Superior temporal gyrus (tissue), 1 donor: ENCODE measurements around the gene SRD5A1.
"Not testable (repeated sequence)": the region's sequence is repeated elsewhere in the genome, so short reads cannot be mapped to it uniquely, and the experiment has no call there.

Experiments
- DNase-seq: peaks from one replicate; pipeline ENCODE4 v3.0.0-alpha.2; 2016; ENCODE audit errors: extremely low spot score

The SRD5A1 gene

DNA sequence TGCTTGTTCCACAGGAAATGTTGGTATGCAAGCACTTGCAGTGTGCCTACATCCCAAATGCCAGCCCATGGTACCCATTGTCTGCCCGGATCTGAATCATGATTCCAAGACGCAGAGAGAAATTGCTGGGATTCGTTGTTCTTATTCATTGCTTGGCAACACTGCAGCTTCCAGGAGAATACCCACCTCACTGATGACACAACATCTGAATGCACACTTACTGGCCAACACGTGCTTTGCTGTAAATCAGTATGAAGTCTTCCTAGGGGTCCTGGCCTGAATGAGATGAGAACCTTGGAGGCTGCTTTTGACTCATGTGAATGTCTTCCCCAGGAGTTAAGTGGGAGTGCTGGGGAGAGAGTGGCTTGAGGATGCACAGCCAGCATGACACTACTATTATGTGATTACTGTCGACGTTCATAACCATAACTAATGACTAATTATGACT, 11.6 kb downstream of the SRD5A1 start:
- DNase-seq, result no peak

GRCh38 chr5:6645571-6646362, 12.5 kb downstream of the SRD5A1 start:
- DNase-seq, result not testable (repeated sequence)

DNA sequence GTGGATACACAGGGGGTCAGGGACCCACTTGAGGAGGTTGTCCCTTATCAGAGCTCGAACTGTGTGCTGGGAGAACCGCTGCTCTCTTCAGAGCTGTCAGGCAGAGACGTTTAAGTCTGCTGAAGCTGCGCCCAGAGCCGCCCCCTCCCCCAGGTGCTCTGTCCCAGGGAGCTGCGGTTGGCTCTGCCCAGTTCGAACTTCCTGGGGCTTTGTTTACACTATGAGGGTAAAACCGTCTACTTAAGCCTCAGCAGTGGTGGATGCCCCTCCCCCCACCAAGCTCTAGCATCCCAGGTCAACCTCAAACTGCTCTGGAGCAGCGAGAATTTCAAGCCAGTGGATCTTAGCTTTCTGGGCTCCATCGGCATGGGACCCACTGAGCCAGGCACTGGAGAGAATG, 15.9 kb downstream of the SRD5A1 start:
- DNase-seq, result no peak

DNA sequence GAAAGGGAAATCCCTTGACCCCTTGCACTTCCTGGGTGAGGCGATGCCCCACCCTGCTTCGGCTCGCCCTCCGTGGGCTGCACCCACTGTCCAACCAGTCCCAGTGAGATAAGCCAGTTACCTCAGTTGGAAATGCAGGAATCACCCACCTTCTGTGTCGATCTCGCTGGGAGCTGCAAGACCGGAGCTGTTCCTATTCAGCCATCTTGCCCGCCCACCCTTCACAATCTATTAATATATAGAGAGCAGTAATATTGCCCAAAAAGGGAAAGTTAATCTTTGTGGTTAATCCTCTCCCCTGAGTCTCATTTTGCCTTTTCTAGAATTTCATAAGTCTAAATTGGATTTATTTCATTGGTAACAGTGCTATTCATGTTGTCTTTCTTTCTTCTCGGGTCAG, 16.4 kb downstream of the SRD5A1 start:
- DNase-seq, result no peak

GRCh38 chr5:6652025-6652424, 18.8 kb downstream of the SRD5A1 start:
- DNase-seq, result no peak

DNA sequence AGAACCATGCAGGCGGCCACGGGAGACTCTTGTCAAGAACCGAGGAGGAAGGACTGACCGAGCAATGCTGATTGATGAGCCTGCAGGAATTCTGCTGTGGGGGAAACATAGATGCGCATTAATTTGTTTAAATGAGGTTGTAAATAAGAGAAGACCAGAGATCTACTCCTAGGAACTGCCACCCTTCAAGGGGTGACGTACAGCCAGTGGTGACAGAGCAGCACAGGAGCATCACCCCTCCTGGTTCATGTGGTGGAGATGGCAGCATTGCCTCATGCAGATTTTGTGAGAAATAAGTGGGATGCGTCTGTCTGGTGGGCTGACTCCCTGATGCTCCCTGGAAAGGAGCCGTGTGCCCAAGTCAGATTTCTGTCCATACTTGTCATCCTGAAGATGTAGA, 22.2 kb downstream of the SRD5A1 start:
- DNase-seq, result no peak

GRCh38 chr5:6656680-6657079, 23.4 kb downstream of the SRD5A1 start:
- DNase-seq, result no peak

GRCh38 chr5:6659941-6660684, 26.9 kb downstream of the SRD5A1 start:
- DNase-seq, result no peak

DNA sequence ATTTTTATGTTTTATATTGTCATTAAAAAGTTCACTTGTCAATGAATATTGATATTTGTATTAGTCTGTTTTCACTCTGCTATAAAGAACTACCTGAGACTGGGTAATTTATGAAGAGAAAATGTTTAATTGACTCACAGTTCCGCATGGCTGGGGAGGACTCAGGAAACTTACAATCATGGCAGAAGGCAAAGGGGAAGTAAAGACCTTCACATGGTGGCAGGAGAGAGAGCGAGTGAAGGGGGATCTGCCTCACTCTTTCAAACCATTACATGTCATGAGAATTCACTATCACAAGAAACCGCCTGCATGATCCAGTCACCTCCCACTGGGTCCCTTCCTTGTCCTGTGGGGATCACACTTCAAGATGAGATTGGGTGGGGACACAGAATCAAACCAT, 27.4 kb downstream of the SRD5A1 start:
- no peak for DNase-seq

DNA sequence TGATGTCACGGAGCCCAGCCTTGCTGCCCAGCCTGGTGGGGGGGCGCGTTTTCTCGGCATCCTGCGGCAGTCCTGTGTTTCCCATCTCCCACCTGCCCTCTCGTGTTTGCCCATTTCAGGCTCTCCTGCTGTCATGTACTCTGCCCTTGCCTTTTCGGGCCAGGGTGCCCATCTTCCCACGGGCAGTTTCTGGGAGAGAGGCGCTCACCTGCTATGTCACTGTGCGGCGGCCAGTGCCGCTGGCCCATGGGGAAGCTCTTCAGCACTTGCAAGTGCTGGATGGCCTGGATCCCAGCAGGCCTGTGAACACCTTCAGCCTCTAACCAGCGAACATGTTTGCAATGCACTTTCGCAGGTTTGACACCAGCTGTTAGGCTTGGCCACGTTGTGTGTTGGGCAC, 33.5 kb downstream of the SRD5A1 start:
- DNase-seq, result no peak

GRCh38 chr5:6667648-6668047, 34.4 kb downstream of the SRD5A1 start:
- DNase-seq, result no peak

DNA sequence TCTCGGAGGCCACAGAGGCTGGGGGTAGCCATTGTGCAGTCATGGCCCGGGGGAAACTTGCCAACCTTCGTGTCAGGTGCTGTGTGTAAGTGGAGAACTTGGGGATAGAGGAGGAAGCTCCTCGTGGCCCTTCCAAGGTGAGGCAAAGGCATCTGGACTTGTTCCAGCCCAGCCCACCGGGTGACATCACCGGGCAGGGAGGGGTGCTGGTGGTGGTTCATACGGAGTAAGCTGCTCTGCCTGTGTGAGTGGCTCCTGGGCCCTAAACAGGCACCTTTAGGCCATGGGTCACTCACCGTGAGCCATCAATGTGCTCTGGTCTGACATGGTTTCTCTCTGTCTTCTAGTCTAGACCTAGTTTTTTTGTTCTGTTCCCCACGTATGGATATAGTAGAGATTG, 35.5 kb downstream of the SRD5A1 start:
- not testable (repeated sequence) for DNase-seq

DNA sequence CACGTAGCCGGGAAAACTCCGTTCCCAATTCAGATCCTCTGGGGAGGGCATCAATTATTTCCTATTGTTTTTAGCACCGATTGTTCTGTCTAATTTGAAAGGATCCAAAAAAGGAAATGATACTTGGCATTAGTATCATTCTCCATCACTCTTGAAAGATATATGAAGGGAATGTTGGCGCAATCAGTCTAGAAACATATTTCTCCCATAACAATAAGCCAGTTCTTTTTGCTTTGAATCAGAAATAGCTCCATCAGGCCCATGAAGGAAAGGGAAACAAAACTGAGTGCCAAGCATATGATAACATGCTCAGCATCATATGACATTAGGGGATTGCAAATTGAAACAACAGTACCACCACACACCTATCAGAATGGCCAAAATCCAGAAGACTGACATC, 39.8 kb downstream of the SRD5A1 start:
- DNase-seq, result no peak

- no peak for DNase-seq
Measured at GRCh38 chr5:6673963-6674362, 40.7 kb downstream of the SRD5A1 start.

DNA sequence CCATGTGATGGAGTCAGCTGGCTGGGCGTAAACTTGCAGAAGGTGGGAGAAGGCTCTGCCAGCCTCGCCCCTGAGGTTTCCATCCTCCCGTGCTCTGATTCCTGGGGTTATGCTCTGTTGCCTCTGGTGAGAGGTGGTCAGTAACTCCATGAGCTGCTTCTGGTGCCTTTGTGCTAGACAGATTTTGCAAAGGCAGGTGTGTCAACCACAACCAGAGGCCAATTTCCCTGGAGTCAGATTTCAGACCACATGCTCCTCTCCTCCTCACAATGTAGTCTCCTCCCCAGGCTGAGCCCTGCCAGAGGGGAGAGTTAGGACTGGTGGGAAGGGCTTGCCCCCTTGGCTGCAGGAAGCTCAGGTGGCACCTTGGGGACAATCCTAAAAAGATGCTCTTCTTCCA, 41.2 kb downstream of the SRD5A1 start:
- no peak for DNase-seq

DNA sequence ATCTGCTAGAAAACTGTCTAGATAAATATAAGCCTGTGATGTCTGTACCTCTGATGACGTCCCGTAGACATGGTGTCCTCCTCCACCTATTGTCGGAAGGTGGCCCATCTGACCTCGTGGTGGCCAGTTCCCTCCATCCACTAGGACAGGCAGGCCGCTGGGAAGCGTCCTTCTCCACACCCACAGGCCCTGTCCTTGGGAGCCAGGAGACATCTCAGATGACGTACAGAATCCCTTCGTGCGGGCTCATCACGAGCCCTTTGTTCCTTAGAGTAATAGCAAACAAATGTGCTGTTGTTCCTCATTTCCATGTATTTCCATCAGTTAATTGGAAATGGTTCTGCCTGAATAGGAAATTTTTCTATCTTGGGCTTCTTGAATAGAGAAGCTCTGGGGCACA, 41.6 kb downstream of the SRD5A1 start:
- DNase-seq, result no peak

DNA sequence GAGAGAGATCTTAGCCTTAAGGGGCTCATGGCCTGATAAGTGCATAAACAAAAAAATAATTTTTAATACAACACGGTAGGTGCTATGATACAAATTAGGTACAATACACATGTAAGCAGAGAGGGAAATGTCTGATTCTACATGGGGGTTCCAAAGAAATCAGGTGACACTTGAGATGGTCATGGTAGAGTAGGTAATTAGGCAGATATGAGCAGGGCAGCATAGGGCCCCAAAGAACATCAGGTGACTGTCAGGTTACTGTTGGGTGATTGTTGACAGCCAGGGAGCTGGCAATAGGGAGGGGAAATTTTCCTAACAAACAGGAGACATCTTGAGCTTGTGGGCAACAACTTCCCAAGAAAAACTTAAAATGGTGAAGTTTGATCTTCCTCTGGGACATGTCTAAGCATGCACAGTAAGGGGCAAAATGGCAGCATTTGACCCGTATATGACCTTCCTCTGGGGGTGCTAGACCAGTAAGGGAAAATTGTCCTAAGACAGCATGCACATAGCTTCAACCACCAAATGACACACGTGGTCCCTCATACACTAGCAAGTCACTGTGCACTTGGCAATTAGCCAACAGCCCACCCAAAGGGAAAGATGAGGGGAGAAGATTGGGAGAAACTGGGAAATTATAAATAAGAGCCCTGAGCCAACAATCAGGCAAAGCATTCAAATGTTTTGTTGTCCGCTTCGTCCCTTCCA, 42.7 kb downstream of the SRD5A1 start:
- DNase-seq, result no peak

GRCh38 chr5:6676702-6677101, 43.5 kb downstream of the SRD5A1 start:
- DNase-seq, result no peak

DNA sequence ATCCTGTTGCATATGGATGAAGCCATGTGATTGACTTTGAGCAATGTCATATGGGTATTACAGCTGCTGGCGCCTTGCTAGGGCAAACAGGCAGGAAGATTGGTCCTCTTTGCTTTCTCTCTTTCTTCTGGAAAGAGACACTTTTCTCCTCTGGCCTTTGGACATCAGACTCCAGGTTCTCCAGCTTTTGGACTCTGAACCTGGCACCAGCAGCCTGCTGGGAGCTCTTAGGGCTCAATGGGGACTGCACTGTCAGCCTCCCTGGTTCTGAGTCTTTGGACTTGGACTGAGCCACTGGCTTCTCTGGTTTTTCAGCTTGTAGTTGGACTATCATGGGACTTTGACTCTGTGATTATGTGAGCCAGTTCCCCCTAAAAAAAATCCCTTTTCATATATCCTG, 45.1 kb downstream of the SRD5A1 start:
- no peak for DNase-seq

DNA sequence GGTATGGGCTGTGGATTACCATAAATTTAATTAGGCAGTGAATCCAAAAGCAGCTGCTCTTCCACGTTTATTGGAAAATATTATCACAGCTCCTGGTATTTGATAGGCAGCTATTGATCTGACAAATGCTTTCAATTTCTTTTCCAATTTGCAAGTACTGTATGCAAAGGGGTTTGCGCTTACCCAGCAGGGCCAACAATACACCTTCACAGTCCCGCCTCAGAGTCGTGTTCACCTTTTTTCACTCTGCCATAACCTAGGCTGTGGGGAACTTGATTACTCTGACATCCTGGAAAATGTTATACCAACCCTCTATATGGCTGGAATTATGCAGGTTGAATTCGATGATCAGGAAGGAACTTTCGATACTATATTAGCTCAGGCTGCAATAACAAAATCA, 47.7 kb downstream of the SRD5A1 start:
- DNase-seq, result no peak

DNA sequence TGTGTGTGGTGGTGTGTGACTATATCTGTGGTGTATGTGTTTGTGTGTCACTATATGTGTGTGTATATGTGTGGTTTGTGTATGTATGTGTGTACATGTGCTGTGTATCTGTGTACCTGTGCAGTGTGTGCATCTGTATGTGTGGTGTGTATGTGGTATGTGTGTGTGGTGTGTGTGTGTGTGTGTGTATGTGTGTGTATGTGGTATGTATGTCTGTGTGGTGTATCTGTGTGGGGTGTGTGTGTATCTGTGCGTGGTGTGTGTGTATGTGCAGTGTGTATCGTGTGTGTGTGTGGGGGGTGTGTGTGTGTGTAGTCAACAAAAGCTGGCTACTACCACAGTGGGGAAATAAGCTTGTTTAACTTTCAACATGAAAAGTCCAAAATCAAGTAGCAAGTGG, 48.4 kb downstream of the SRD5A1 start:
- DNase-seq, result no peak

DNA sequence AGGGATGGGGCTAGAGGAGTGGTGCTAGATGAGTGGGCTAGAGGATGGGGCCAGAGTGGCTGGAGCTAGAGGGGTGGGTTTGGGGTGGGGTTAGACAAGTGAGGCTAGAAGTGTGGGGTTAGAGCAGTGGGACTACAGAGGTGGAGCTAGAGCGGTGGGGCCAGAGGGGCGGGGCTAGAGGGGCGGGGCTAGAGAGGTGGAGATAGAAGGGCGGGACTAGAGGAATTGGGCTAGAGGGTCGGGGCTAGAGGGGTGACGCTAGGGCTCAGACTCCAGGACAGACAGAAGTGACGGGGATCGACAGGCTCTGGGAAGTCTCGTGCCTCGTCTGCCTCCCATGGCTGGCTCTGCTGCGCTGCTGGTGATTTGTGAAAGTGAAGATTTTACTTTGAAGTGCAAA, 49.0 kb downstream of the SRD5A1 start:
- no peak for DNase-seq

DNA sequence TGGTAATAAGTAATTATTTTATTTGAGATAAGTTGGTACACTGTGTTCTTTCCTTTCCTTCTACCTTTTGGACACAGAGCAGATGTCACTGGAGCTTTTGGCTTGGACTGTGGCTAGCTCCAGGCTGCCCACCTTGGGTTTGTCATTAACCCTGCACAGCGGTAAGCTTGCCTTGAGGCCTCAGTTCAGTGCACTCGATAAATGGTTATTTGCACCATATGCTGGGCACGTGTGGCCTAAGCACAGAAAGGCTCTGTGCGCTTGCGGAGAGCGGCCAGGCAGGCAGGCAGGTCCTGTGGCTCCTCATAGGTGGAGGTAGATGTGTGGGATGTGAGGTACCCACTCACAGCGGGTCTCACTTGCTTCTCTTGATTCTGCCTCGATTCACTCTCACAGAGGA, 50.0 kb downstream of the SRD5A1 start:
- DNase-seq, result no peak
